Amniotic stem cell (primary cell): ENCODE data around the gene LAMP5.

Source experiments
- DNase-seq: peaks from one replicate; lab custom pipeline; 2025; lab: John Stamatoyannopoulos, UW

Gene LAMP5

GRCh38 chr20:9500121-9500520 is 14.3 kb upstream of the LAMP5 start:
- no peak for DNase-seq

GRCh38 chr20:9501473-9501872 is 12.9 kb upstream of the LAMP5 start:
- DNase-seq = no peak

DNA sequence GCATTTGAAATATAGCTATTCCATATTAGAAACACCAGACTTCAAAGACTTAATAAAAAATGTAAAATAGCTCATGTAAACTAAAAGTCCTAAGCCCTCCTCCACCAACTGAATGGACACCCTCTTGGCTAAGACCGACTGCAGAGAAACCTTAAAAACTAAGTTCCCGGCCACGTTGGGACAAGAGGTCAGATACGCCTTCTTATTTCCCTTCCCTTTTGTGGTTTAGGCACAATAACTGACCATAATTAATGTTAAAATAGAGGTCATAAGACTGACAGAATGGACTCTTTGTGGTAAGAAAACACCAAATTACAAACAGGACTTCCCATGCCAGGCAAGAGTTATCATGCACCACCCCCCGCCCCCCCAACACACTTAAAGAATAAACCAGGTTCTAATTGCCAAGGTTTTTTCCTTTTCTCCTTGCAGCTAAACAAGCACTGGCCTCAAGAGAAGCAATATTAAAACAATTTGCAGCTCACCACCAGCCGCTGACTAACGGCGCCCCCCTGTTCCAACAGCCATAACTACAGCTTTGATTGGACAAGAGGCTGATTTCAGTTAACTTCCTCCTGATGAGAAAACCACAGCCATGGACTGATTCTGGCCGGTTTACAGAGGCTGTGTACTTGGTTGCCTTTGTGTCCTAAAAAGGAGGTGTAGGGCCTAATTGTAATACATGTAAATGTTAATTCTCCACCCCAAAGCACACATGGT is 10.7 kb upstream of the LAMP5 start:
- no peak for DNase-seq

DNA sequence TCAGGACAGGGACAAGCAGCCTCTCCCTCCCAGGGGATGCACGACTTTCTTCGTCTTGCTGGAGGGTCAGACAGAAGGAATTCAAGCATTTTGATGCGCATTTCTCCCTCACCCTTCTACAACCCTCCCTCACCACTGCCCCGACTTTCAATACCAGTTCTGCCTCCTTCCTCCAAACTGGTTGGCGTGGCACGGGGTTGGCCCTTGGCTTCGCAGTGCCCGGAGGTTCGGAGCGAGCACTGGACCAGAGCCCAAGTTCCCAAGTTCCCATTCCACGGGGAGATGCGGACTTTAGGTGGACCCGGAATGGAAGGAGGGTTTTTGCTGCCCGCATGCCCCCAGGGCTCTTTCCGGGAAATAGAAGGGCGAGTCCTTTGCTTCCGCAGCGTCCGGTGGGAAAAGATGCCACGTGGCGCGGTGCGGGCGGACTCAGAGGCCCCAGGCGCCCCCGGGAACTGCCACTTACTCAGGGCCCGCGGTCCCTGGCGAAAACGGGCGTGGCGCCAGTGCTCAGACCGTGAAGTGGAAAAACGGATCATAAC is 8.0 kb upstream of the LAMP5 start:
- DNase-seq = no peak

DNA sequence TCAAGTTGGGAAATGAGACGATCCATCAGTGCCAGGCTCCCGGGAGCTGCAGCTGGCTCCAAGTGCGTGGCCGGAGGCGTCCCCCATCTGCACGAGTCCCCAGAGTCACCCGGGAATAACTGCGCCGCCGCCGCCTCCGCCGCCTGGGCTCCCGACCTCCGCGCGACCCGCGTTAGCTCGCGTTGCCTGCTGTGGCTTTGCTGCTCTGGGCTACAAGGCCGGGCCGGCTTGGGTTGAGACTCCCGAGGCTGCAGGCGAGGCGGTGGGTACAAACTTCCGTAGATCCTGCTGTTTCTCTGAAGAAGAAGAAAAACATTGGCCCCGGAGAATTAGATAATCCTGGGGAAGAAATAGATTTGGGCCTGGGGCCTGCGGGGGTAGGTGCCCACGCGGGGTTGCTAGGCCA is 7.4 kb upstream of the LAMP5 start:
- DNase-seq = no peak

GRCh38 chr20:9507544-9508239 is 6.7 kb upstream of the LAMP5 start:
- no peak for DNase-seq

- no peak for DNase-seq
These were observed 6.1 kb upstream of the LAMP5 start for GRCh38 chr20:9508240-9508661.

GRCh38 chr20:9508696-9509178 is 5.7 kb upstream of the LAMP5 start:
- DNase-seq = no peak

DNA sequence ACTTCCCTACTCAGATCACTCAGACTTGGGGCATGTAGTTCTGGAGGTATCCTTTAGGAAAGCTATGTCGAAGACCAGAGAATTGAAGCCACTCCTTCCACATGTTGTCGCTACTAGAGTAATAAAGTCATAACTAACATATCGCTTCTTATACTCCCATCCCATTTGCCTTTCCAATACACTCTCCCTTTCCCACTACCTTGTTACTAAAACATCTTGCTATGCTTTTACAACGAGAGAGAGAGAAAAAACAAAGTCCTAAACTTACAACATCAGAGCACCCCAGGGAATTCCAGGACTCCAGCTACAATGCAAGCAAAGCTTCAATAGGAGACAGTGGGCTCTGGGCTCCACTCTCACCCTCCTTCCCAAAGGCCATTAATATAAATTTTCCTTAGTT is 5.1 kb upstream of the LAMP5 start:
- DNase-seq = no peak

DNA sequence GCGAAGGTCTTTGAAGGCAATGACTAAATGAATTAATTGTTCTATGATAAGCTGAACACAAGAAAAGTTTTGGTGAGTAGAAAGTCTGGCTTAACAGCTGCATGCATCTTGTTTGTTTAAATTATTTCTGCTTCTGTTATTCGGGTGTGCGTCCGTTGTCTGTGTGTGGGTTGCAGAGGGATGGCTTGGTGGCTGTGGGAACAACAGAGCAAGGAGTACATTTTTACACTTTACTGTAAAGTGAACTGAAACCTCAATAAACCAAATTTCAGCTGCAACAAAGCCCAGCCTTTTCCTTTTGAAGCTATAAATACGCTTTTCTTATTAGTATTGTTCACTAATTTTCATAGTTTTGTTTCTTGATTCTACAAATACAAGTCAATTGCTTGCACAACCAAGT is 3.5 kb upstream of the LAMP5 start:
- no peak for DNase-seq

DNA sequence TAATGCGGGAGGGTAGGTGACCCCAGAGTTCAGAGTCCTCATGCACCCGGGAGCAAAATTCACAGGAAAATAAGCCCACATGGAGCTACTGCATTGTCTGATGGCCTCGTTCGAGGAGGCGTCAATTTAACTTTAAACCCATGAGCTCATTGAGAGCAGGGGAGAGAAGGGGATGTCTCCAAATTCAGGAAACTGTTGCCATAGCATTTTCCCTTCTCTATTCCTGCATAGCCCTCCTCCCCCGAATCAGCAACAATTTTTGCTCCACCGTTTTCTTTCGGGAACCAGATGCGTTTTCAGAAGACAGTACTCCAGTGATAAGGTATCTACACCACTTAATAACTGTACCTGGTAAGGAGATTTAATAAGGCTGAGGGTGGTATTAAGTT is 324 bp upstream of the LAMP5 start:
- DNase-seq = no peak

DNA sequence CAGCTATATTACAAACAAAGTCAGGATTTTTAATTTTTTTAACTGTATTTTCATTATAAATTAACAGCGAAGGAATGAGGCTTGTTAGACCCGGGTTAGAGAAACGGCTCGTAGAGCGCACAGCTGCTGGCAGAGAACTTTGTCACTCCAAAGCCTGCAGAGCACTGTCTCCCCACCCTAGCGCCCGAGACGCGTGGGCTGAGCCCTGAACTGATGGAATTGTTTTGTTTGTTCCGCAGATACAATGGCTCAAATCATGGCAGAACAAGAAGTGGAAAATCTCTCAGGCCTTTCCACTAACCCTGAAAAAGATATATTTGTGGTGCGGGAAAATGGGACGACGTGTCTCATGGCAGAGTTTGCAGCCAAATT is 810 bp downstream of the LAMP5 start:
- DNase-seq = no peak

GRCh38 chr20:9515741-9516233 is 1.4 kb downstream of the LAMP5 start:
- DNase-seq = no peak

DNA sequence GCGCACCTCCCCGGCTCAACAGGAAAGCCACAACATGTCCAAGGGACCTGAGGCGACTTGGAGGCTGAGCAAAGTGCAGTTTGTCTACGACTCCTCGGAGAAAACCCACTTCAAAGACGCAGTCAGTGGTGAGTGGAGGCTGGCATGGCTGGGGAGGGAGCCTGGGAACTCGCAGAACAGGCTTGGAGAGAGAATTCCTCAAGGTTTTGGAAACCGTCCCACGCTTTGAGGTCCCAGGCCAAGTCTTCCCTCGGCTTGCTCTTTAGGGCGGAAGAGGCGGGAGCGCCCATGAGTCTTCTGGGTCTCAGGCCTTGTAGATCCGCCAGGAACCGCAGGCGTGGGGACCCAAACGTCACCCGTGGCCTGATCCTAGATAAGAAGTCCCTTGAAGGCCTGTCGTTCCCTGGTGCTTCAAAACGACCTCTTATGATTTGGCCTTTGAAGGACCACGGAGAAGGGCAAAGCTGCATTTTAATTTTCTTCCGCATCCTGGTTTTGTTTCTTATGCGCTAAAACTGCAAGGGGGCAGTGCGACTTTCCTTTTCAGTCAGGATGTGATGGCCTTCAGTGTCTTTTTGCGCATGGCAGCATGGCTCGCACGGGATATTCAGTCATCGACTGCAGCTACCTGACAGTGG is 2.0 kb downstream of the LAMP5 start:
- no peak for DNase-seq

DNA sequence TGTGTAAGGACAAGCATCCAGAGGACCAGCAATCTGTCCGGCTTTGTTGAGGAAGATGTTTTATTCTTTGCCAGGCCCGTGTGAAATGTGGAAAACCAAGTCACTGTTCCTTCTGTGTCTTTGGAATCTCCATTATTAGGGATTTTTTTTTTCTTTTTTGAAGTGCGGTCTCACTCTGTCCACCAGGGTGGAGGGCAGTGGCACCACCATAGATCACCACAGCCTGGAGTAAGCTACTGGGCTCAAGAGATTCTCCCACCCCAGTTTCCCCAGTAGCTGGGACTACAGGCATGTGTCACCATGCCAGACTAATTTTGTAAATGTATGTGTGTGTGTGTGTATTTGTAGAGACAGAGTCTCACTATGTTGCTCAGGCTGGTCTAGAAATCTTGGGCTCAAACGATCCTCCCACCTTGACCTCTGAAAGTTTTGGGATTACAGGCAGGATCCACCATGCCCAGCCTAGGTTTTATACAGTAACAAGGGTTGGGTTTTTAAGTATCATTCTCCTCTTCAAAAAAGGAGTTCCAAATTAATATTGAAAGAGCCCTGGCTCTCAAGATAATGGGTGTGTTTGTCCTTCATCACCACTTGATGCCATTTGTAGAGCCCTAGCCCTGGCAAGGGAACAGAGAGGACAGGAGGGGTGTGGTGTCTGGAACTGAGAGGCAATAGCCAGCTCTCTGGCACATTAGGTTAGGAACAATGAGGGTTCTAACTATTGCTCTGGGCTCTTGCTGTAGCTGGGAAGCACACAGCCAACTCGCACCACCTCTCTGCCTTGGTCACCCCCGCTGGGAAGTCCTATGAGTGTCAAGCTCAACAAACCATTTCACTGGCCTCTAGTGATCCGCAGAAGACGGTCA is 3.1 kb downstream of the LAMP5 start:
- DNase-seq = no peak

- DNase-seq = no peak
These were observed 4.3 kb downstream of the LAMP5 start for GRCh38 chr20:9518576-9519175.

GRCh38 chr20:9520086-9520485 is 5.7 kb downstream of the LAMP5 start:
- no peak for DNase-seq

DNA sequence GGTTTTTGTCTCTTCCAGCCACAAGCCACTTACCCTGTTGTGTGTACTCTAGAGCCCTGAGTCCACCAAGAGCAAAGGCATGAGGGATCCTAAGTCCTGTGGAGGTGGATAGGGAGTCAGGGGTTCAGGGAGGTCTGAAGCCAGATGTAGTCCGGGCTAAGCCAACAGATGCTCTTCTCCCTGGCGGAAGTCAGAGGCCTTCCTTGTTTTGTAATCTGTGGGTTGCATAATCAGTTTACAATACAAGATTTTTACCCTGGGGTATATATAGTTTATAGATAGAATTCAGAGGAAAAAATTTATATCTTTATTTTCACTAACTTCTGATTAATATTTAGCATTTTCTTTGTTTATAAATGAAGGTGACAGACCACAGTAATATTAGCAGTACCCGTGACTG is 9.2 kb downstream of the LAMP5 start:
- DNase-seq = no peak

DNA sequence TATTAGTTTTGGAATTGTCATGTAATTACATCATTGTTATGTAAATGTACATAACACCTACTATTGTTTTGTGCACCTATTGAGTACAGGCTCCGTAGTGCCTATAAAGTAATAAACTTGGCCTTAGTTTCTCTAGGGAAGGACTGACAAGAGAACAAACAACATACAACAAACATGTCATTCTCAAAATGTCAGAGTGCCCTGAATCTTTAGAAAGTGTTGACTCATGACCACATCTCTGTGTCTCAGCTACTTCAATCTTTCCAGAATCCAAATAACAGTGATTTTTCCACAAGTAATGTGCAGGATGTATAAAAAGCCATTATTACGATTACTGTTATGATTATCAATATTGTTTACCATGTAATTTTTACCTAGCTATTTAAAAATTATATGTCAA is 17.2 kb downstream of the LAMP5 start:
- no peak for DNase-seq

- no peak for DNase-seq
These were observed 17.9 kb downstream of the LAMP5 start for GRCh38 chr20:9532069-9532838.

DNA sequence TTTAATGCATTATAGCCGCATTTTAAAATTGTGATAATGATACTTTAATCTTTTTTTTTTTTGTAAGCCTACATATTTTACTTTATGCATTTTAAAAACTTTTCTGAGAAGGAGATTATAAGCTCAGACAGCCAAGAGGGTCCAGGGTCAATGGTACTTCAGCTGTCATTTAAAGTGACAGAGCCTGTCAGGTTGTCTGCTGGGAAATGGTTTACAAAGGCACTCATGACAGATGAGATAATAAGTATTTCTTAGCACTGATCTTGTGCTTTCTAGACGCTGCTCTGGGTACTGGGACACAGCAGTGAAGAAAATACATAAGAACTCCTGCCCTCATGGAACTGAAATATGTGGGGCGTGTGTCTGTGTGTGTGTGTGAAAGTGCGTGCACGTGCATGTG is 19.6 kb downstream of the LAMP5 start:
- no peak for DNase-seq
